ENCODE results near the gene TICAM1. TPM values are rescaled to one million over a fixed set of nuclear protein-coding genes. Genes with fewer than 3 reads are reported as not detected.

TICAM1 gene
- total and polyA plus RNA-seq, 10 of the 15 experiments (the other 5 are each of a cell fraction or from before 2014, with no cell fraction given), result 0.31 to 31.1 (median 5.3) TPM

- no peak for TF ChIP-seq USF1 (IDR thresholded peaks at IDR 0.05; ENCODE audit: borderline replicate concordance, extremely low read length, insufficient read depth, low read depth, low read length)
- TF ChIP-seq FOXM1 (IDR thresholded peaks at IDR 0.05; ENCODE audit: low read depth, low read length), result no peak
- no peak for TF ChIP-seq POU2F2 (IDR thresholded peaks at IDR 0.05; ENCODE audit: borderline replicate concordance, low read depth, low read length)
- TF ChIP-seq ZNF274 (IDR thresholded peaks at IDR 0.05; ENCODE audit: insufficient read depth, insufficient read length), result no peak
- TF ChIP-seq MEF2A (IDR thresholded peaks at IDR 0.05; ENCODE audit: insufficient read depth, low read depth, low read length), result no peak
These were observed 7.7 kb upstream of the TICAM1 start (continued) for GRCh38 chr19:4839192-4839591.

- SMC1A ChIA-PET (ENCODE audit: uncharacterized antibody, unreplicated experiment), result no interaction called here
- Histone ChIP-seq H3K79me2 (ENCODE audit: control insufficient read depth, insufficient read depth, low read length) (peaks cover 37% of the 10 kb centered on the region), H3K9ac (ENCODE audit: control insufficient read depth, insufficient read depth, low read length) (no peak overlapping the region), H2AFZ (ENCODE audit: control insufficient read depth, low read depth, low read length) (no peak overlapping the region), H3K4me1 (ENCODE audit: control insufficient read depth, insufficient read depth, low read length) (peaks cover 7% of the 10 kb centered on the region; the same call in 1 of the 2 replicates), H3K4me3 (no peak overlapping the region), H3K4me2 (ENCODE audit: control insufficient read depth, insufficient read depth) (no peak overlapping the region), H3K36me3 (ENCODE audit: control insufficient read depth in 2 of 2, insufficient read depth in 2 of 2, low read length in 1 of 2) (peaks cover 0 to 4% of the 10 kb centered on the region in 2 experiments; a peak in 2 of 4 replicates), H3K9me3 (replicated peaks; ENCODE audit: control insufficient read depth, insufficient read depth, low read length) (no peaks in the 10 kb centered on the region; the same call in 2 of the 3 replicates), H4K20me1 (ENCODE audit: control insufficient read depth, insufficient read depth) (peaks cover 3% of the 10 kb centered on the region; the same call in 1 of the 2 replicates), H3K27me3 (replicated peaks in 1 of 2; ENCODE audit: control insufficient read depth in 2 of 2, insufficient read depth in 2 of 2, low read length in 1 of 2) (no peaks in the 10 kb centered on the region), H3K27ac (ENCODE audit: control insufficient read depth, insufficient read depth) (no peak overlapping the region)
- BruUV-seq (replicated peaks), result no TSS peak
- intact Hi-C loops (cut with micrococcal nuclease; ENCODE audit: unreplicated experiment), result no loop called here
- DNase-seq (ENCODE audit: low read depth, low spot score) (no peak), FAIRE-seq (no peak), ATAC-seq (no peak)
- in situ Hi-C loops (cut with MboI), result no loop called here
- RAD21 ChIA-PET (ENCODE audit: unreplicated experiment), result no interaction called here
- POLR2A ChIA-PET, result no interaction called here
- CTCF ChIA-PET, result interaction anchor here (10.6 kb wide), 1 partner anchor 21 kb away, joined by 148 read pairs; no protein-coding TSS in a partner anchor
- 70% methylated on average over 5 of the region's 5 CpGs for WGBS (ENCODE audit: insufficient coverage, insufficient replicate concordance, low lambda C conversion rate, missing lambda C conversion rate)
- TF ChIP-seq EP300 (IDR thresholded peaks at IDR 0.05; ENCODE audit: borderline replicate concordance in 1 of 2, control insufficient read depth in 1 of 2, low read depth in 2 of 2, low read length in 2 of 2) (peak in 1 of 2 experiments; percentile 14; a peak in 1 of 4 replicates), SKIL (IDR thresholded peaks at IDR 0.05; ENCODE audit: low read depth, poor library complexity, severe bottlenecking) (no peak), MEF2B (IDR thresholded peaks at IDR 0.05; ENCODE audit: partially characterized antibody, poor library complexity, severe bottlenecking) (no peak), MTA2 (IDR thresholded peaks at IDR 0.05; ENCODE audit: low read depth) (peak; percentile 81), RUNX3 (IDR thresholded peaks at IDR 0.05; ENCODE audit: low read length) (peak; percentile 44), IRF3 (IDR thresholded peaks at IDR 0.05) (no peak), SMARCA5 (IDR thresholded peaks at IDR 0.05) (no peak), MEF2A (IDR thresholded peaks at IDR 0.05; ENCODE audit: insufficient read depth, low read depth, low read length) (no peak), FOXK2 (IDR thresholded peaks at IDR 0.05) (no peak), DPF2 (IDR thresholded peaks at IDR 0.05) (0 out of 2 replicates have a peak, but pooled peaks have one; percentile 50), NFYB (IDR thresholded peaks at IDR 0.05; ENCODE audit: insufficient read depth, low read depth, low read length) (no peak), NKRF (conservative IDR thresholded peaks at IDR 0.05) (no peak)
These were observed 1.3 kb upstream of the TICAM1 start for GRCh38 chr19:4832776-4833175.
